Measurements from ENCODE around the gene MPP1. TPM values are rescaled to one million over a fixed set of nuclear protein-coding genes. Genes with fewer than 3 reads are reported as not detected.

Gene MPP1
- total RNA-seq, 1 donor from 2014 or later: 12.7 TPM

- Mint-ChIP-seq H3K36me3 (ENCODE audit: low read depth) (no peaks in the 10 kb centered on the region), H3K27ac (ENCODE audit: unreplicated experiment) (no peak overlapping the region), H3K4me3 (no peak overlapping the region), H3K4me1 (no peaks in the 10 kb centered on the region), H3K27me3 (ENCODE audit: low read depth) (peaks cover 3% of the 10 kb centered on the region), H3K9me3 (peaks cover 6% of the 10 kb centered on the region)
- TF ChIP-seq, protein P1, sequence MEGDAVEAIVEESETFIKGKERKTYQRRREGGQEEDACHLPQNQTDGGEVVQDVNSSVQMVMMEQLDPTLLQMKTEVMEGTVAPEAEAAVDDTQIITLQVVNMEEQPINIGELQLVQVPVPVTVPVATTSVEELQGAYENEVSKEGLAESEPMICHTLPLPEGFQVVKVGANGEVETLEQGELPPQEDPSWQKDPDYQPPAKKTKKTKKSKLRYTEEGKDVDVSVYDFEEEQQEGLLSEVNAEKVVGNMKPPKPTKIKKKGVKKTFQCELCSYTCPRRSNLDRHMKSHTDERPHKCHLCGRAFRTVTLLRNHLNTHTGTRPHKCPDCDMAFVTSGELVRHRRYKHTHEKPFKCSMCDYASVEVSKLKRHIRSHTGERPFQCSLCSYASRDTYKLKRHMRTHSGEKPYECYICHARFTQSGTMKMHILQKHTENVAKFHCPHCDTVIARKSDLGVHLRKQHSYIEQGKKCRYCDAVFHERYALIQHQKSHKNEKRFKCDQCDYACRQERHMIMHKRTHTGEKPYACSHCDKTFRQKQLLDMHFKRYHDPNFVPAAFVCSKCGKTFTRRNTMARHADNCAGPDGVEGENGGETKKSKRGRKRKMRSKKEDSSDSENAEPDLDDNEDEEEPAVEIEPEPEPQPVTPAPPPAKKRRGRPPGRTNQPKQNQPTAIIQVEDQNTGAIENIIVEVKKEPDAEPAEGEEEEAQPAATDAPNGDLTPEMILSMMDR (conservative IDR thresholded peaks at IDR 0.05): no peak
- no peak for DNase-seq (ENCODE audit: low read depth, low spot score)
These were observed 62.7 kb downstream of the MPP1 start for GRCh38 chrX:154742613-154743012.

DNA sequence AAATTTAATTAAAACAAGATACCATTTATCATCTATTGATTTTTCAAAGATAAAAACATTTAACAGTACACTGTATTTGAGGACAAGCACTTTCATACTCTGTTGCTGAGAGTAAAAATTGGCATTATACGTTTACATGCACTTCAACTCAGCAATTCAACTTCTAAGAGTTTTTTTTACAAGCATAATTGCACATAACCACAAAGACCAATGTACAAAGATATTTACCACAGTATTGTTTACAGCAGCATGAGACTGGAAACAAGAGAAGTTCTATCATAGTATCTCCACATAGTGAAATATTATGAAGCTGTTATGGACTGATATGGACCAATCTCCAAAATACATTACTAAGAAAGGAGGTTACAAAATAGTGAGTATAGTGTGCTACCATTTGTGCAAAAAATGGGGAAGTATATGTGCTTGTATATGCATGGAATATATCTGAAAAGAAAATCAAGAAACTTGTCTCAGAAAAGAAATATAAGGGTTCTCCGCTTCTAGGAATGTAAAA lies 65.3 kb downstream of the MPP1 start:
- H3K27ac Mint-ChIP-seq (ENCODE audit: unreplicated experiment): no peak overlapping the region
- H3K4me3 Mint-ChIP-seq: no peak overlapping the region
- H3K4me1 Mint-ChIP-seq: no peaks in the 10 kb centered on the region
- DNase-seq (ENCODE audit: low read depth, low spot score): no peak
- TF ChIP-seq, protein P1 (conservative IDR thresholded peaks at IDR 0.05): no peak
- H3K36me3 Mint-ChIP-seq (ENCODE audit: low read depth): no peaks in the 10 kb centered on the region
- H3K9me3 Mint-ChIP-seq: peaks cover 5% of the 10 kb centered on the region
- peaks cover 3% of the 10 kb centered on the region for H3K27me3 Mint-ChIP-seq (ENCODE audit: low read depth)

- peaks cover 5% of the 10 kb centered on the region for H3K9me3 Mint-ChIP-seq
- peaks cover 3% of the 10 kb centered on the region for H3K27me3 Mint-ChIP-seq (ENCODE audit: low read depth)
- H3K4me1 Mint-ChIP-seq: peaks cover 5% of the 10 kb centered on the region
- H3K27ac Mint-ChIP-seq (ENCODE audit: unreplicated experiment): no peak overlapping the region
- TF ChIP-seq, protein P1 (conservative IDR thresholded peaks at IDR 0.05): no peak
- H3K36me3 Mint-ChIP-seq (ENCODE audit: low read depth): no peaks in the 10 kb centered on the region
- no peak for DNase-seq (ENCODE audit: low read depth, low spot score)
- no peak overlapping the region for H3K4me3 Mint-ChIP-seq
These were observed 67.1 kb downstream of the MPP1 start for GRCh38 chrX:154738011-154738738.

DNA sequence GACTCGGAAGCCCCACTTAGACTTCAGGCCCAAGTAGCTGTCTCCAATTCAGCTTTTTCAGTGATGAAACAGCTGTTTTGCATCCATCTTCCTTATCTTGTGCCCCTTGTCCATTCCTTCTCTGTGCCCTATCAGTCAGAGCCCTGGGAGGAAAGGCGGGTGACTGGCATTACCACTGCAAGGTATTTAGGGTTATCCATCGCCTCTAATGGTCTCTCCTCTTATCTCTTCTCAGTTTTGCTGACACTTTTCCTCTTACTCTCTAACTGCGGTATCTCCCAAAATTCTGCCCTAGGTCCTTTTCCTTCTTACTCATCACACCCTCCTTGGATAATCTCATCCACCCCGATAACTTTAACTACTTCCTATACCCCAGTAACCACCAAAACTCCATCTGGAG lies 68.1 kb downstream of the MPP1 start:
- TF ChIP-seq, protein P1 (conservative IDR thresholded peaks at IDR 0.05): no peak
- peaks cover 3% of the 10 kb centered on the region for H3K27me3 Mint-ChIP-seq (ENCODE audit: low read depth)
- H3K27ac Mint-ChIP-seq (ENCODE audit: unreplicated experiment): no peak overlapping the region
- peaks cover 5% of the 10 kb centered on the region for H3K4me1 Mint-ChIP-seq
- no peaks in the 10 kb centered on the region for H3K36me3 Mint-ChIP-seq (ENCODE audit: low read depth)
- no peak overlapping the region for H3K4me3 Mint-ChIP-seq
- DNase-seq (ENCODE audit: low read depth, low spot score): no peak
- peaks cover 2% of the 10 kb centered on the region for H3K9me3 Mint-ChIP-seq

DNA sequence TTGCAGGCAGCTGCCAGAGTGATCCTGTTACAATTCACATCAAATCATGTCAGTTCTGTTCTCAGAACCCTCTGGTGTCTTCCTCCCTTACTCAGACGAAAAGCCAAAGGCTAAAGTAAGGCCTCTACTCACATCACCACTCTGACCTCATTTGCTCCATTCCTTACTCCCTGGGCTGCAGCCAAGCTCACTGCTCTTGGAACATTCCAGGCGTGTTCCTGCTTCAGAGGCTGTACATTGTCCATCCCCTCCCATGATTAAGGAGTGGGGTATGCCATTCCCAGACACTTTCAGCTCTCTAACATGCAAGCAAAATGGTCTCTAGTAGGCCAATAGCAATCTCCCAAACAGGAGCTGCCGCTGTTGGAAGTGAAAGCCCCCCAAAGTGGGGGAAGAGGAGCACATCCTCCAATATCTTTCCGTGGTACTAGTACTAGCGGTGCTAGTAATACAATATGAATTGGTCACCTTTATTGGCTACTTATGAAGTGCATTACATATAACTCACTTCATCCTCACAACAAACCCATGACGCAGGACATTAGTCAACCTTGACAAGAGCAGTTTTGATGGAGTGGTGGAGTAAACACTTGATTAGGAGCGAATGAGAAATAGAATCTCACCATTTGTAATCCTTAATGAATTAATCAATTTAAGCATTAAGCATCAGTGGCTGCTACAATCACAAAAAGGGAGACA lies 69.4 kb downstream of the MPP1 start:
- H3K36me3 Mint-ChIP-seq (ENCODE audit: low read depth): no peaks in the 10 kb centered on the region
- no peak for DNase-seq (ENCODE audit: low read depth, low spot score)
- H3K27ac Mint-ChIP-seq (ENCODE audit: unreplicated experiment): no peak overlapping the region
- H3K9me3 Mint-ChIP-seq: peaks cover 2% of the 10 kb centered on the region
- peaks cover 9% of the 10 kb centered on the region for H3K4me1 Mint-ChIP-seq
- TF ChIP-seq, protein P1 (conservative IDR thresholded peaks at IDR 0.05): no peak
- H3K4me3 Mint-ChIP-seq: no peak overlapping the region
- H3K27me3 Mint-ChIP-seq (ENCODE audit: low read depth): peaks cover 3% of the 10 kb centered on the region

Measured in neural crest cell (in vitro differentiated cells).